IMR-90 (cell line): ENCODE measurements around the gene IPO7. TPM values are rescaled to one million over a fixed set of nuclear protein-coding genes. Genes with fewer than 3 reads are reported as not detected.

Experiments
- ATAC-seq: fragments of 200-7000 bp; cut with Tn5 transposase; 2 replicates; pipeline ENCODE4 v1.9.1; 2020; ENCODE audit warnings: low read depth, mild to moderate bottlenecking, moderate library complexity
- BruUV-seq: library from RNA; stranded (reverse); fragments of 400-500 nt; replicated peaks from 2 replicates; lab custom pipeline; 2021; lab: Mats Ljungman, UMichigan
- CTCF ChIA-PET: fragments of 300-600 bp; formaldehyde crosslinking; extraction: SDS; loops from one replicate; lab custom pipeline; 2021; ENCODE audit warnings: antibody characterized with exemption; lab: Yijun Ruan, JAX
- POLR2A ChIA-PET: fragments of 300-600 bp; sonication (Branson Sonifier 250); formaldehyde crosslinking; loops from one replicate; lab custom pipeline; 2022; ENCODE audit warnings: antibody characterized with exemption; ENCODE audit not compliant: unreplicated experiment; lab: Charles Lee
- DNase-seq: peaks from one replicate; pipeline ENCODE4 v3.0.0; 2013
- H2AFZ ChIP-seq: replicated peaks from 2 replicates; pipeline ENCODE3; 2013; ENCODE audit warnings: low read length, mild to moderate bottlenecking; ENCODE audit not compliant: poor library complexity
- H2AK5ac ChIP-seq: 2 replicates; pipeline ENCODE4 v1.6.1; 2013; ENCODE audit warnings: low read depth, low read length, inconsistent platforms
- H2AK9ac ChIP-seq: replicated peaks from 2 replicates; pipeline ENCODE3; 2013; ENCODE audit warnings: mild to moderate bottlenecking, low read depth, low read length, moderate library complexity; ENCODE audit not compliant: poor library complexity
- H2BK120ac ChIP-seq: 2 replicates; pipeline ENCODE4 v1.6.1; 2013; ENCODE audit warnings: low read depth, low read length, inconsistent platforms
- H2BK15ac ChIP-seq: 3 replicates; pipeline ENCODE4 v1.6.1; 2013; ENCODE audit warnings: low read depth, low read length, inconsistent platforms
- H2BK20ac ChIP-seq: 2 replicates; pipeline ENCODE4 v1.6.1; 2013; ENCODE audit warnings: low read depth, mild to moderate bottlenecking, inconsistent platforms, low read length, moderate library complexity
- H2BK5ac ChIP-seq: 2 replicates; pipeline ENCODE4 v1.6.1; 2013; ENCODE audit warnings: mild to moderate bottlenecking, low read depth, low read length, inconsistent platforms; ENCODE audit not compliant: poor library complexity, severe bottlenecking
- H3K14ac ChIP-seq: replicated peaks from 2 replicates; pipeline ENCODE4 v1.6.1; 2013; ENCODE audit warnings: low read depth, low read length, inconsistent platforms
- H3K18ac ChIP-seq: 2 replicates; pipeline ENCODE4 v1.6.1; 2013; ENCODE audit warnings: low read depth, low read length, control low read depth
- H3K23ac ChIP-seq: 2 replicates; pipeline ENCODE4 v1.6.1; 2013; ENCODE audit warnings: low read depth, low read length, inconsistent platforms
- H3K27ac ChIP-seq: 2 replicates; pipeline ENCODE4 v1.5.1; 2013; ENCODE audit warnings: mild to moderate bottlenecking, control low read depth, low read length; ENCODE audit not compliant: insufficient read depth
- H3K27me3 ChIP-seq: 2 replicates; pipeline ENCODE4 v1.6.1; 2013; ENCODE audit warnings: low read length; ENCODE audit not compliant: control insufficient read depth, insufficient read depth
- H3K36me3 ChIP-seq: 2 replicates; pipeline ENCODE4 v1.6.1; 2013; ENCODE audit warnings: low read length, mixed read lengths; ENCODE audit not compliant: control insufficient read depth, insufficient read depth
- H3K4ac ChIP-seq: 2 replicates; pipeline ENCODE4 v1.6.1; 2013; ENCODE audit warnings: low read depth, low read length, inconsistent platforms
- H3K4me1 ChIP-seq: 2 replicates; pipeline ENCODE4 v1.6.1; 2013; ENCODE audit warnings: low read length, mixed read lengths; ENCODE audit not compliant: control insufficient read depth, insufficient read depth
- H3K4me2 ChIP-seq: 2 replicates; pipeline ENCODE4 v1.6.1; 2013; ENCODE audit warnings: low read depth, mild to moderate bottlenecking, control low read depth, low read length, moderate library complexity
- H3K4me3 ChIP-seq: 2 replicates; pipeline ENCODE4 v1.5.1; 2013; ENCODE audit warnings: low read depth, mild to moderate bottlenecking, control low read depth, low read length, moderate library complexity; ENCODE audit not compliant: insufficient read depth
- H3K56ac ChIP-seq: 2 replicates; pipeline ENCODE4 v1.6.1; 2013; ENCODE audit warnings: low read length, inconsistent platforms; ENCODE audit not compliant: insufficient read depth; ENCODE audit errors: extremely low read depth
- H3K79me1 ChIP-seq, 2 experiments: 2 replicates each; pipeline ENCODE4 v1.6.1; 2013; ENCODE audit warnings: low read length in 2 of 2, inconsistent platforms in 1 of 2, low read depth in 1 of 2
- H3K9ac ChIP-seq: 2 replicates; pipeline ENCODE4 v1.6.1; 2013; ENCODE audit warnings: low read depth, low read length, control low read depth
- H3K9me1 ChIP-seq: 2 replicates; pipeline ENCODE4 v1.6.1; 2013; ENCODE audit warnings: low read length, inconsistent platforms; ENCODE audit not compliant: insufficient read depth
- H3K9me3 ChIP-seq: 2 replicates; pipeline ENCODE4 v1.6.1; 2013; ENCODE audit warnings: low read length; ENCODE audit not compliant: control insufficient read depth, insufficient read depth
- H4K20me1 ChIP-seq: 2 replicates; pipeline ENCODE4 v1.6.1; 2013; ENCODE audit warnings: low read length, inconsistent platforms; ENCODE audit not compliant: insufficient read depth
- H4K5ac ChIP-seq: 2 replicates; pipeline ENCODE4 v1.6.1; 2013; ENCODE audit warnings: mild to moderate bottlenecking, low read depth, low read length, control low read depth
- H4K8ac ChIP-seq, 2 experiments: 2 replicates each; pipeline ENCODE4 v1.6.1; 2013; ENCODE audit warnings: low read depth in 2 of 2, low read length in 2 of 2, control low read depth in 1 of 2, inconsistent platforms in 1 of 2
- H4K91ac ChIP-seq: 2 replicates; pipeline ENCODE4 v1.6.1; 2013; ENCODE audit warnings: low read depth, low read length, inconsistent platforms; ENCODE audit not compliant: insufficient read depth
- ELK1 ChIP-seq: fragments of 150-350 bp; IDR thresholded peaks from 2 replicates; pipeline ENCODE4 v1.6.1; 2016; ENCODE audit warnings: low read depth, mild to moderate bottlenecking, low read length, moderate library complexity, borderline replicate concordance
- MAFK ChIP-seq: IDR thresholded peaks from 2 replicates; pipeline ENCODE4 v1.6.1; 2012; ENCODE audit warnings: low read depth, low read length, improper control_type of control experiment
- MAZ ChIP-seq: IDR thresholded peaks from 2 replicates; pipeline ENCODE4 v1.6.1; 2012; ENCODE audit warnings: low read depth, mild to moderate bottlenecking, low read length, improper control_type of control experiment, moderate library complexity, borderline replicate concordance
- MXI1 ChIP-seq: IDR thresholded peaks from 2 replicates; pipeline ENCODE4 v1.6.1; 2012; ENCODE audit warnings: low read depth, mild to moderate bottlenecking, low read length, moderate library complexity, borderline replicate concordance
- NFE2L2 ChIP-seq: fragments of 150-350 bp; IDR thresholded peaks from 2 replicates; pipeline ENCODE4 v1.6.1; 2016; ENCODE audit warnings: low read depth, mild to moderate bottlenecking, low read length
- RAD21 ChIP-seq: IDR thresholded peaks from 2 replicates; pipeline ENCODE4 v1.6.1; 2012; ENCODE audit warnings: low read length, improper control_type of control experiment
- RCOR1 ChIP-seq: IDR thresholded peaks from 2 replicates; pipeline ENCODE4 v1.6.1; 2012; ENCODE audit warnings: mild to moderate bottlenecking, low read length, improper control_type of control experiment; ENCODE audit not compliant: insufficient replicate concordance
- RFX5 ChIP-seq: IDR thresholded peaks from 2 replicates; pipeline ENCODE4 v1.8.0; 2012; ENCODE audit warnings: low read depth, mild to moderate bottlenecking, low read length, moderate library complexity
- SMC3 ChIP-seq: fragments of 150-350 bp; IDR thresholded peaks from 2 replicates; pipeline ENCODE4 v1.6.1; 2016; ENCODE audit warnings: low read depth, mild to moderate bottlenecking, antibody characterized with exemption, low read length, moderate library complexity
- WGBS, 2 experiments: methylation state at CpG; one replicate each; pipeline versions ENCODE4 v1.1.5 to v1.1.7; 2013; ENCODE audit warnings: missing lambda C conversion rate in 2 of 2; ENCODE audit not compliant: insufficient read length in 1 of 2; ENCODE audit errors: extremely low coverage in 2 of 2; 5-methylcytosine and 5-hydroxymethylcytosine counted together
- dilution Hi-C: fragments of 300-500 bp; cut with HindIII; formaldehyde crosslinking; loops from one replicate; pipeline ENCODE4 v1.14.3; 2018; ENCODE audit warnings: low sequenced_read_pairs; ENCODE audit not compliant: unreplicated experiment
- in situ Hi-C: fragments of 300-500 bp; cut with MboI; formaldehyde crosslinking; loops from 3 replicates; pipeline ENCODE4 v1.14.3; 2019; ENCODE audit warnings: low sequenced_read_pairs, inconsistent platforms, mixed read lengths
- intact Hi-C: fragments of 100-400 bp; cut with micrococcal nuclease; formaldehyde crosslinking; loops from 2 replicates; pipeline ENCODE4 v1.10.0; 2022
- polyA plus RNA-seq, 3 experiments: library from polyadenylated mRNA; depleted of rRNA; stranded (reverse); fragments of >200 nt; gene quantifications; 2 replicates each; pipeline ENCODE4 v1.2.3, GENCODE V29; 2012; ENCODE audit warnings: low replicate concordance in 1 of 3
- total RNA-seq: library from RNA; depleted of rRNA; stranded (reverse); fragments of >200 nt; gene quantifications from 2 replicates; pipeline ENCODE4 v1.2.3, GENCODE V29; 2012
- TF ChIP-seq, protein P1 (sequence below): conservative IDR thresholded peaks from 2 replicates; pipeline ENCODE4 v1.5.1; 2012; ENCODE audit warnings: mild to moderate bottlenecking, low read depth, low read length, improper control_type of control experiment
- TF ChIP-seq, protein P2 (sequence below): fragments of 150-350 bp; IDR thresholded peaks from 2 replicates; pipeline ENCODE4 v1.6.1; 2017; ENCODE audit warnings: mild to moderate bottlenecking, antibody characterized with exemption, low read length, low read depth

The IPO7 gene
- total and polyA plus RNA-seq, 2 of the 4 experiments (the other 2 are of a cell fraction) = 40.6 to 110 TPM

DNA sequence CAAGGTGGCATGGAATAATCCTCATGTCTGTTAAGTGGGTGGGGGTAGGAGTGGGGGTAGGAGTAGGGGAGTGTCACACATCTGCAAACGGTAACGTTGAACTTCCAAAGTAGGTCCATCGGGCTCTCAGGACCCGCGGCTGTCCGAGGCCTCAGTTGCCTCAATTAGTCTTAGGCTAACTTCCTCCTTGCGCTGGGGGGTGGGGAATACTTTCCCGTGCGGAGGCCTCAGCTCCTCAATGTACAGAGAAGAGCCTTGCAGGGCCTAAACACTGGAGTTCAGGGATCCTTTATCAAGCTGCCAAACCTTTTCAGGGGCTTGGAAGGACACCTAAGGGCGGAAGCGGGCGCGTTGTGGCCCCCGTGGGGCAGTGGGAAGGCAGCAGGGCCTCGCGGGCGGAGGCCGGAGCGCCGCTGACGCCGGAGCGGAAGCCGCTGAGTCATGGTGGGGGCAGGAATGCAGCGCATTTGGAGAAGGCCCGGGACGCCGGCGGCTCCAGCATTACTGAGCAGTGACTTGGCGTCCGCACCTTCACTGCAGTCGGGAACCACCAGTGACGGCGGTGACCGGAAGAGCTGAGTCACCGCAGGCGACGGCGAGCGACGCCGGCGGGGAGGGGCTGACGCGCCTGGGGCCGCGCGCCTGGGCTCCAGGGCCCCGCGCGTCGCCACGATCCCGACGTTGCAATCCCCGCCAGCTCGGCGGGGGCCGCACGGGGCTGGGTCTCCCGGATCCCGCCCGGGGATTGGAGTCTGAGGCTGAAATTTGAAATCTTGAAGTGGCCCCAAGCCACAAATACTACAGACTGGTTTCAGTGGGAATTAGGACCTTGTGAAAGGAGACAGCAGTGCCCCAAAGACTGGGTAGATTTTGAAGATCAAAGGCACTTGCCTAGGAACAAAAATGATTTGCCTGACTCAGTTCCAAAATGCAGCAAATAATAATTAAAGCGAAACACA is 20.2 kb upstream of the IPO7 start:
- Histone ChIP-seq H2BK15ac (peak overlapping the region; percentile 100), H3K9ac (peak overlapping the region; percentile 76), H3K4ac (peak overlapping the region; percentile 100), H2BK20ac (peak overlapping the region; percentile 99), H4K5ac (peak overlapping the region; percentile 99), H3K14ac (peak overlapping the region; percentile 99), H4K8ac (peak overlapping the region; percentile 98 to 100), H3K36me3 (no peaks in the 10 kb centered on the region), H3K4me2 (peak overlapping the region; percentile 77), H3K4me3 (peak overlapping the region; percentile 38), H4K20me1 (no peaks in the 10 kb centered on the region), H2AK5ac (peak overlapping the region; percentile 100), H4K91ac (peak overlapping the region; percentile 99), H3K9me3 (no peaks in the 10 kb centered on the region), H2AK9ac (peak overlapping the region; percentile 96), H3K9me1 (peaks cover 13% of the 10 kb centered on the region; the same call in 1 of the 2 replicates), H2BK120ac (peak overlapping the region; percentile 99), H3K27me3 (no peaks in the 10 kb centered on the region), H3K23ac (peak overlapping the region; percentile 99), H2BK5ac (peak overlapping the region; percentile 95), H3K56ac (peak overlapping the region; percentile 98), H3K79me1 (peaks cover 5 to 20% of the 10 kb centered on the region in 2 experiments; a peak in 1 of 4 replicates), H3K27ac (peak overlapping the region; percentile 94), H2AFZ (peak overlapping the region; percentile 97), H3K18ac (peak overlapping the region; percentile 98), H3K4me1 (peaks cover 18% of the 10 kb centered on the region)
- TSS peak; percentile 98 for BruUV-seq
- DNase-seq = peak; percentile 98
- peak; percentile 96 for ATAC-seq
- ChIA-PET POLR2A (interaction anchor here (0.6 to 1.0 kb wide), 3 partner anchors 10 to 101 kb away, joined by 3 to 8 read pairs (median 5); no protein-coding TSS in a partner anchor), CTCF (no interaction called here)
- dilution Hi-C loops = no loop called here
- WGBS, 2 experiments = 2% methylated on average over 36 of the region's 64 CpGs; no CpG with 5 or more reads in 1 of the 2 experiments
- in situ Hi-C loops = no loop called here
- intact Hi-C loops = loop anchor here (1.0 kb wide), 1 partner anchor 50 kb away; the partner anchor contains the start of gene TMEM41B
- TF ChIP-seq MAFK (peak; percentile 74), RFX5 (0 out of 2 replicates have a peak, but pooled peaks have one; percentile 36), RAD21 (peak; percentile 28; the same call in 1 of the 2 replicates), MAZ (peak; percentile 98), NFE2L2 (peak; percentile 98), MXI1 (no peak; the same call in 1 of the 2 replicates), RCOR1 (peak; percentile 88), SMC3 (peak; percentile 8; the same call in 1 of the 2 replicates), ELK1 (0 out of 2 replicates have a peak, but pooled peaks have one; percentile 46)
- TF ChIP-seq, protein P1, sequence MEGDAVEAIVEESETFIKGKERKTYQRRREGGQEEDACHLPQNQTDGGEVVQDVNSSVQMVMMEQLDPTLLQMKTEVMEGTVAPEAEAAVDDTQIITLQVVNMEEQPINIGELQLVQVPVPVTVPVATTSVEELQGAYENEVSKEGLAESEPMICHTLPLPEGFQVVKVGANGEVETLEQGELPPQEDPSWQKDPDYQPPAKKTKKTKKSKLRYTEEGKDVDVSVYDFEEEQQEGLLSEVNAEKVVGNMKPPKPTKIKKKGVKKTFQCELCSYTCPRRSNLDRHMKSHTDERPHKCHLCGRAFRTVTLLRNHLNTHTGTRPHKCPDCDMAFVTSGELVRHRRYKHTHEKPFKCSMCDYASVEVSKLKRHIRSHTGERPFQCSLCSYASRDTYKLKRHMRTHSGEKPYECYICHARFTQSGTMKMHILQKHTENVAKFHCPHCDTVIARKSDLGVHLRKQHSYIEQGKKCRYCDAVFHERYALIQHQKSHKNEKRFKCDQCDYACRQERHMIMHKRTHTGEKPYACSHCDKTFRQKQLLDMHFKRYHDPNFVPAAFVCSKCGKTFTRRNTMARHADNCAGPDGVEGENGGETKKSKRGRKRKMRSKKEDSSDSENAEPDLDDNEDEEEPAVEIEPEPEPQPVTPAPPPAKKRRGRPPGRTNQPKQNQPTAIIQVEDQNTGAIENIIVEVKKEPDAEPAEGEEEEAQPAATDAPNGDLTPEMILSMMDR = 0 out of 2 replicates have a peak, but pooled peaks have one; percentile 22
- TF ChIP-seq, protein P2, sequence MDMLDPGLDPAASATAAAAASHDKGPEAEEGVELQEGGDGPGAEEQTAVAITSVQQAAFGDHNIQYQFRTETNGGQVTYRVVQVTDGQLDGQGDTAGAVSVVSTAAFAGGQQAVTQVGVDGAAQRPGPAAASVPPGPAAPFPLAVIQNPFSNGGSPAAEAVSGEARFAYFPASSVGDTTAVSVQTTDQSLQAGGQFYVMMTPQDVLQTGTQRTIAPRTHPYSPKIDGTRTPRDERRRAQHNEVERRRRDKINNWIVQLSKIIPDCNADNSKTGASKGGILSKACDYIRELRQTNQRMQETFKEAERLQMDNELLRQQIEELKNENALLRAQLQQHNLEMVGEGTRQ = no peak
